PFSK-1 (cell line): Measurements from ENCODE around the gene ANO1.

Experiments used
- FOXP2 ChIP-seq: optimal IDR thresholded peaks from 2 replicates; pipeline ENCODE3; 2011; ENCODE audit warnings: borderline replicate concordance, control low read depth, inconsistent platforms; ENCODE audit not compliant: insufficient read depth; ENCODE audit errors: extremely low read length, extremely low read depth
- POLR2AphosphoS5 ChIP-seq: IDR thresholded peaks from 2 replicates; pipeline ENCODE4 v1.6.1; 2012; ENCODE audit warnings: low read depth, mild to moderate bottlenecking, control low read depth, low read length, moderate library complexity
- SIN3A ChIP-seq: IDR thresholded peaks from 2 replicates; pipeline ENCODE4 v1.6.1; 2012; ENCODE audit warnings: mild to moderate bottlenecking, low read length, moderate library complexity, borderline replicate concordance; ENCODE audit not compliant: insufficient read depth
- TAF1 ChIP-seq: IDR thresholded peaks from 2 replicates; pipeline ENCODE4 v1.6.1; 2012; ENCODE audit warnings: low read length, control low read depth, borderline replicate concordance; ENCODE audit not compliant: insufficient read depth
- TF ChIP-seq, protein P1 (sequence below), 2 experiments: IDR thresholded peaks; 2 replicates each; pipeline versions ENCODE4 v1.6.1 to v1.8.0; 2011 to 2012; ENCODE audit warnings: low read depth in 2 of 2, low read length in 2 of 2, control low read depth in 1 of 2, inconsistent platforms in 1 of 2, mild to moderate bottlenecking in 1 of 2, moderate library complexity in 1 of 2; ENCODE audit not compliant: insufficient read depth in 1 of 2

Gene ANO1

DNA sequence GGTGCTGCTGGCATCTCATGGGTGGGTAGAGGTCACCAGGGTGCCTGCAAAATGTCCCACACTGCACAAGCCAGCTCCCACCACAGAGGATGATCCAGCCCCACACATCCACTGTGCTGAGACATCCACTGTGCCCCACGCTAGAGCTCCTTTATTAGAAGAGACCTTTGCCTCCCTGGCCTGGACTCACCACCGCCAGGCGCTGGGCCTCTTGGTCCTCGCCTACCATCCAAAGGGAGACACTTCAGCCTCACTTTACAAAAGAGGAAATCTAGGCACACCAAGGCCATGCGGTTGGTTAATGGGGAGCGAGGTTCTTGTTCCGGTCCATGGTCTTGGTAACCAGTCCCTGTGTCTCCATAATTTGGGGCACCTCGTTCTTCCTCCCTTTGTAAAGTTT, 3.4 kb upstream of the ANO1 start:
- TF ChIP-seq POLR2AphosphoS5 (no peak), SIN3A (no peak), TAF1 (no peak), FOXP2 (no peak)
- TF ChIP-seq, protein P1, sequence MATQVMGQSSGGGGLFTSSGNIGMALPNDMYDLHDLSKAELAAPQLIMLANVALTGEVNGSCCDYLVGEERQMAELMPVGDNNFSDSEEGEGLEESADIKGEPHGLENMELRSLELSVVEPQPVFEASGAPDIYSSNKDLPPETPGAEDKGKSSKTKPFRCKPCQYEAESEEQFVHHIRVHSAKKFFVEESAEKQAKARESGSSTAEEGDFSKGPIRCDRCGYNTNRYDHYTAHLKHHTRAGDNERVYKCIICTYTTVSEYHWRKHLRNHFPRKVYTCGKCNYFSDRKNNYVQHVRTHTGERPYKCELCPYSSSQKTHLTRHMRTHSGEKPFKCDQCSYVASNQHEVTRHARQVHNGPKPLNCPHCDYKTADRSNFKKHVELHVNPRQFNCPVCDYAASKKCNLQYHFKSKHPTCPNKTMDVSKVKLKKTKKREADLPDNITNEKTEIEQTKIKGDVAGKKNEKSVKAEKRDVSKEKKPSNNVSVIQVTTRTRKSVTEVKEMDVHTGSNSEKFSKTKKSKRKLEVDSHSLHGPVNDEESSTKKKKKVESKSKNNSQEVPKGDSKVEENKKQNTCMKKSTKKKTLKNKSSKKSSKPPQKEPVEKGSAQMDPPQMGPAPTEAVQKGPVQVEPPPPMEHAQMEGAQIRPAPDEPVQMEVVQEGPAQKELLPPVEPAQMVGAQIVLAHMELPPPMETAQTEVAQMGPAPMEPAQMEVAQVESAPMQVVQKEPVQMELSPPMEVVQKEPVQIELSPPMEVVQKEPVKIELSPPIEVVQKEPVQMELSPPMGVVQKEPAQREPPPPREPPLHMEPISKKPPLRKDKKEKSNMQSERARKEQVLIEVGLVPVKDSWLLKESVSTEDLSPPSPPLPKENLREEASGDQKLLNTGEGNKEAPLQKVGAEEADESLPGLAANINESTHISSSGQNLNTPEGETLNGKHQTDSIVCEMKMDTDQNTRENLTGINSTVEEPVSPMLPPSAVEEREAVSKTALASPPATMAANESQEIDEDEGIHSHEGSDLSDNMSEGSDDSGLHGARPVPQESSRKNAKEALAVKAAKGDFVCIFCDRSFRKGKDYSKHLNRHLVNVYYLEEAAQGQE (IDR thresholded peaks at IDR 0.05; ENCODE audit: insufficient read depth in 1 of 2, low read depth in 2 of 2, low read length in 2 of 2): no peak

DNA sequence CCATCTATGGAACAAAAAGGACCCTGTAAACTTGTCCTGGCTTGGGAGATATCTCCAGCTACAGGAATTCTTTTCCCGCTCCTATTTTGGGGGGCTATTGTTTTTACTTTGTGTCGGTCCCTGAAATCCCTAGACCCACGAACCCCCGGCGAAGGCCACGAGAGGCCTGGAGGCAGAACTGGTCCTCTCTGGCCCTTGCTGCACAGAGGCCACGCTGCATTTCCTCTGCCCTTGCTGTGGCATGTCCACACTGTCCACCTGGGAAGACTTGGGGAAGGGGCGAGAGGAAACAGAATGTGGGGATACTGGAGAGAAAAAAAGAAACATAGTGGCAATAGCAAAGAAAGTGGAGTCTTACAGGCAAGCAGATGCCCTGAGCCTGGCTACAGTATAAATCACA, 2.3 kb upstream of the ANO1 start:
- TF ChIP-seq FOXP2 (no peak), SIN3A (no peak), TAF1 (no peak), POLR2AphosphoS5 (no peak)
- TF ChIP-seq, protein P1 (IDR thresholded peaks at IDR 0.05; ENCODE audit: insufficient read depth in 1 of 2, low read depth in 2 of 2, low read length in 2 of 2): no peak

DNA sequence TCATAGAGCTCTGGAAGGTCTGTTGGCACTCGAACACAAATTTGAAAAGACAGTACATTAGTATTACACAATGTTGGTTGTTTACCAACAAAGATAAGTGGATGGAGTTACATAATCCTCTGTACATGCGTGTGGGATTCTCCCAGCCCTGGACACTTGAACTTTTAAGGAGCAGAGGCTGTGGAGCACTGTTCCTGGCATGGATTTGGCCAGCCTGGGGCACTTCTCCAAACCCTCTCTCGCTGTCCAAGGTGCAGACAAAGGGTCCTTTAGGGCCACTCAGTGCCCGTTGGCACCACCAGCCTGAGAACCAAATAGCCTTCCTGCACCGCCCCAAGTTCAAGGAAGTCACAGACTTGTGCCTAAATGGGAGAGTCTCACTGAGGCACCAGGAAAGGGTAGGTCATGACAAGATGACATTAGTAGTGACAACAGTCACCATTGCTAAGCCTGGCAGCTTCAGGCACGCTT, 1.6 kb upstream of the ANO1 start:
- no peak for TF ChIP-seq POLR2AphosphoS5
- no peak for TF ChIP-seq FOXP2
- TF ChIP-seq, protein P1 (IDR thresholded peaks at IDR 0.05; ENCODE audit: insufficient read depth in 1 of 2, low read depth in 2 of 2, low read length in 2 of 2): no peak
- no peak for TF ChIP-seq SIN3A

DNA sequence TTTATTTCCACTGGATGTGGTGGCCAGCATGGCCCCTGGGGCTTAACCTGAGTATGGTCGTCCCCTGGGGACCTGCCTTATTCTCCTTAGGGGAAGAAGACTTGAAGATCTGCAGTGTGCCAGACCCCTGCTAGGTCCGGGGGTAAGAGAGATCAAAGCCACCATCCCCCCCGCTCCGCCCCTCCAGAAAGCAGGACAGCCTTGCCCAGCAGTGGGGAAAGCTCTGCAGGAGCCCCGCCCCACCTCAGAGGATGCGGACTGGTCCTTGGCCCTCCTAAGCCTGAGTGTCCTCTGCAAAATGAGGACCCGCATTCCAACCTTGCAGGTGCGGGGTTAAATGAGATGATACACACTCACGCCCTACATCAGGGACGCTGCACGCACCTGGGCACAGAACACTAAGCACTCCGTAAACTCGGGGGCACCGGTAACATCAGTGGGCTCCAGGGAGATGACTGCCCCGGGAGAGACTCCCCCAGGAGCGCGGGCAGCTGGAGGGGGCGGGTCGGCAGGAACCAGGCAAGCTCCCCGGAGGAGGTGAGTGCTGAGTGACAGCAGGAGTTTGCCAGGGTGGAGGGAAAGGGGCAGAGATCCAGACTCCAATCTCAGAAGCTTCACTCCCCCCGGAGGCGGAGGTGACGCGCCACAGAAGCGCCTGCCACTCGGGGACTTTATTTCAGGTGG, 564 bp upstream of the ANO1 start:
- TF ChIP-seq FOXP2 (no peak), POLR2AphosphoS5 (no peak), TAF1 (no peak), SIN3A (no peak)
- TF ChIP-seq, protein P1 (IDR thresholded peaks at IDR 0.05; ENCODE audit: insufficient read depth in 1 of 2, low read depth in 2 of 2, low read length in 2 of 2): no peak
